GM18502 (cell line): ENCODE data around the gene SEMA5A.

Experiments used
- ATAC-seq: cut with Tn5 transposase; IDR thresholded peaks from one replicate; pipeline ENCODE4 v1.9.1; 2021; ENCODE audit warnings: mild to moderate bottlenecking; ENCODE audit not compliant: unreplicated experiment, poor library complexity

The SEMA5A gene, protein sequence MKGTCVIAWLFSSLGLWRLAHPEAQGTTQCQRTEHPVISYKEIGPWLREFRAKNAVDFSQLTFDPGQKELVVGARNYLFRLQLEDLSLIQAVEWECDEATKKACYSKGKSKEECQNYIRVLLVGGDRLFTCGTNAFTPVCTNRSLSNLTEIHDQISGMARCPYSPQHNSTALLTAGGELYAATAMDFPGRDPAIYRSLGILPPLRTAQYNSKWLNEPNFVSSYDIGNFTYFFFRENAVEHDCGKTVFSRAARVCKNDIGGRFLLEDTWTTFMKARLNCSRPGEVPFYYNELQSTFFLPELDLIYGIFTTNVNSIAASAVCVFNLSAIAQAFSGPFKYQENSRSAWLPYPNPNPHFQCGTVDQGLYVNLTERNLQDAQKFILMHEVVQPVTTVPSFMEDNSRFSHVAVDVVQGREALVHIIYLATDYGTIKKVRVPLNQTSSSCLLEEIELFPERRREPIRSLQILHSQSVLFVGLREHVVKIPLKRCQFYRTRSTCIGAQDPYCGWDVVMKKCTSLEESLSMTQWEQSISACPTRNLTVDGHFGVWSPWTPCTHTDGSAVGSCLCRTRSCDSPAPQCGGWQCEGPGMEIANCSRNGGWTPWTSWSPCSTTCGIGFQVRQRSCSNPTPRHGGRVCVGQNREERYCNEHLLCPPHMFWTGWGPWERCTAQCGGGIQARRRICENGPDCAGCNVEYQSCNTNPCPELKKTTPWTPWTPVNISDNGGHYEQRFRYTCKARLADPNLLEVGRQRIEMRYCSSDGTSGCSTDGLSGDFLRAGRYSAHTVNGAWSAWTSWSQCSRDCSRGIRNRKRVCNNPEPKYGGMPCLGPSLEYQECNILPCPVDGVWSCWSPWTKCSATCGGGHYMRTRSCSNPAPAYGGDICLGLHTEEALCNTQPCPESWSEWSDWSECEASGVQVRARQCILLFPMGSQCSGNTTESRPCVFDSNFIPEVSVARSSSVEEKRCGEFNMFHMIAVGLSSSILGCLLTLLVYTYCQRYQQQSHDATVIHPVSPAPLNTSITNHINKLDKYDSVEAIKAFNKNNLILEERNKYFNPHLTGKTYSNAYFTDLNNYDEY

DNA sequence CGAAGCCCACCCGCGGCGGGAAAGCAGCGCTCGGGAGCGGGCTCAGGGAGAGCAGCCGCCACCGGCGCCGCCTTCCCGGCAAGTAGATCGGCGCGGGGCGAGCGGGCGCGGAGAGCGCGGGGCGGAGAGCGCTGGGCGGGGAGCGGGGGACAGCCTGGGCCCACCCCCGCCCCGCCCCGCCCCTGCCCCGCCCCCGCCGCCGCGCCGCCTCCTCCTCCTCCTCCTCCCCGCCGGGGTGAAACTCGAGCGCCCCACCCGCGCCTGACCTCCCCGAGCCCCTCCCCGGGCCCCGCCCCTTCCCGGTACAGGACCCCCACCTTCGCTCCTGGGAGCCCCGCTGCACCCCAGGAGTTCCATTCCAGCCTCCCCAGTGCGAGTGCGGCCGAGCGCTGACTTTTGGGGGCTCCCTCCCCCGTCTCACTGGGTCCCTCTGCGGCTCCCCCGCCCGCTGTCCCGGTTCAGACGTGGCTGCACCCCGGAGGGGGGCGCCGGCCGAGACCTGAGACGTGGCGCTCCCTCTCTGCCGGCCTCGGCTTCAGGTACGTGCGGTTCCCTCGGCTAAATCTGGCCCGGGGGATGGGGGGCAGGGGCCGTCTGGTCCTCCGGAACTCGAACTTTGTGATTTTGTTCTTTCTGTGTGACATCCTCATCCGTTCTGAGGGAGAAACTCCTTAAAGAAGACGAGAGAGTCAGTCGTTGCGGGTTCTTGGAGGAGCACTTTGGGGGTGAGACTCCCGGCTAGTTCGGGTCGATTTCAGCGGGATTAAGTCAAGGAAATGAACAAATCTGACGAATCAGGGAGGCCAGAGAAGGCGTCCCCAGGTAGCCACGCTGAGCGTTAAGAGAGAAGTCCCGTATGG is at the start of gene SEMA5A:
Gene SEMA5A, minus strand, starts transcription at position 84 of the 860 bp plus-strand sequence. CDS start 166,129 bp downstream, outside the sequence.
- ATAC-seq = peak; percentile 46

- ATAC-seq = no peak
These were observed 49.0 kb upstream of the SEMA5A start for GRCh38 chr5:9594913-9595312.

- no peak for ATAC-seq
These were observed 43.4 kb upstream of the SEMA5A start for GRCh38 chr5:9589049-9589835.

- no peak for ATAC-seq
These were observed 42.4 kb upstream of the SEMA5A start for GRCh38 chr5:9588254-9588653.

DNA sequence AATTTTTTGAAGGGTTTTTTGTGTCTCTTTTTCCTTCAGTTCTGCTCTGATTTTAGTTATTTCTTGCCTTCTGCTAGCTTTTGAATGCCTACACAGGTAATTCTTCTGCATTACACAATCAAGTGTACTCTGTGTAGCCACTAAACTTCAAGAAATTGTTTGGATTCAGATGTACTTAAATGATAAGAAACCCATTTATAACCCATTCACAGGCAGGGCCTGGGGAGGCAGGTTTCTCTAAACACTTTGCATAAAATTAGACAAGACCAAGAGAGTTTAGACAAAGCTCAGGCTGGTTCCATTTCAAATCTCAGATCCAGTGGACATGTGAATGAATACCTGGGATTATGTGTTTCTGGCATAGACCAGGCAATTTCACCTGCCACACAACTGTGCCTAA is 41.3 kb upstream of the SEMA5A start:
- ATAC-seq = no peak

- ATAC-seq = no peak
These were observed 36.5 kb upstream of the SEMA5A start for GRCh38 chr5:9582406-9582805.

DNA sequence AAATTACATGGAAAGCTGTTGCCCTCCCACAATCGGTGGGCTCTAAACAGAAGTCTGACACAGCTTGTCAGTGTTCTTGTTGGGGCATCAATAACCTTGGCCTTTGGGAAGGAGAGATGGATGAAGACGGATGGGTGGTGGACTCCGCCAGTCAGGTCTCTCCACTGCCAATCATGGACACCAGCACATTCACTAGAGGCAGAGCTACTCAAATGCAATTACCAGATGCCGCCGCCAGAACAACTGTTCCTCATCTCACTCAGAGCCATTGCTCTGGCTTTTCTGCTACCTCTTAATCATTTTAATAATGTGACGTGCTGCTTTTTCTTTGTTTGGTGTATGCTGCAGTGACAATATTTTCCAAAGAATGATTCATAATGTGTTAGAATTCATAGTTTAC is 27.9 kb upstream of the SEMA5A start:
- ATAC-seq = no peak

DNA sequence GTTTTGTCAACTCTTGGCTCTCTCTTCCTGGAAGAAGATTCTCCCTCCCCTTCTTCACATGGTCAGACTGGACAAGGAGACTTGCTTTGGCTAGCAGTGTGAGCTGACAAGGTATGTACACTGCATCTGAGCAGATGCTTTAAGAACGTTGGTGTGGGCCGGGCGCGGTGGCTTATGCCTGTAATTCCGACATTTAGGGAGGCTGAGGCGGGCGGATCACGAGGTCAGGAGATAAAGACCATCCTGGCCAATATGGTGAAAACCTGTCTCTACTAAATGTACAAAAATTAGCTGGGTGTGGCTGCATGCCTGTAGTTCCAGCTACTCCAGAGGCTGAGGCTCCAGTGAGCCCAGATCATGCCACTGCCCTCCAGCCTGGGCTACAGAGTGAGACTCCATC is 26.4 kb upstream of the SEMA5A start:
- no peak for ATAC-seq

GRCh38 chr5:9570876-9571275 is 25.0 kb upstream of the SEMA5A start:
- no peak for ATAC-seq

GRCh38 chr5:9567039-9567438 is 21.2 kb upstream of the SEMA5A start:
- ATAC-seq = no peak

- ATAC-seq = no peak
These were observed 18.9 kb upstream of the SEMA5A start for GRCh38 chr5:9564752-9565151.

- ATAC-seq = no peak
These were observed 16.3 kb upstream of the SEMA5A start for GRCh38 chr5:9562141-9562540.

GRCh38 chr5:9559965-9560364 is 14.1 kb upstream of the SEMA5A start:
- ATAC-seq = no peak

GRCh38 chr5:9558319-9558965 is 12.6 kb upstream of the SEMA5A start:
- ATAC-seq = no peak

GRCh38 chr5:9557696-9558095 is 11.8 kb upstream of the SEMA5A start:
- no peak for ATAC-seq

DNA sequence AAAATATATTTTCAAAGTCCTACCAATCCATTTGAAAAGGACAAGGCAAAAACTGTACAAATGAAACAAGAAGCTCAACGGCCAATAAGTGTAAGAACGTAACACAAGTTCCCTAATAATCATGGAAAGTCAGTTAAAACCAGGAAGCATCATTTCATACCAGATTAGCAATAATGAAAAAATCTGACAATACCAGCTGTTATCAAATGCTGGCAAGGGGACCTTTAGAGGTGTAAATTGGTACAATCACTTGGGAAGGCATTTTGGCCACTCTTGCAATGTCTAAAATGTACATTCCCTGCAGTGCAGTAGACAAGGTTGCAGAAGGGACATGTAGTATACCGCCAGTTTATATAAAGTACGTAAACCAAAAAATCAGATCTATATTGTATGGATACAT is 10.1 kb upstream of the SEMA5A start:
- ATAC-seq = no peak

DNA sequence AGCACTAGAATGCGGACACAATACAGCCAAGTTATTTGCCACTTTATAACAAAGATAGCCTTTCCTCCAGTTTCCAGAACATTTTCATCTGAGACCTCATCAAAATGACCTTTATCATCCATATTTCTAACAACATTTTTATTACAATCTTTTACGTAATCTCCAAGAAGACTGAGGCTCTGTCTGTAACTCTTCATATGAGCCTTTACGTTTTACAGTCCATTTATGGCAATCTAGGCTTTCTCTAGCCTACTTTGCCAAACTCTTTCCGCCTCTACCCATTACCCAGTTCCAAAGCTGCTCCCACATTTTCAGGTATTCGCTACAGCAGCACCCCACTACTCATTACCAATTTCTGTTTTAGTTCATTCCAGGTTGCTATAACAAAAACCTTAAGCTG is 8.2 kb upstream of the SEMA5A start:
- ATAC-seq = no peak

DNA sequence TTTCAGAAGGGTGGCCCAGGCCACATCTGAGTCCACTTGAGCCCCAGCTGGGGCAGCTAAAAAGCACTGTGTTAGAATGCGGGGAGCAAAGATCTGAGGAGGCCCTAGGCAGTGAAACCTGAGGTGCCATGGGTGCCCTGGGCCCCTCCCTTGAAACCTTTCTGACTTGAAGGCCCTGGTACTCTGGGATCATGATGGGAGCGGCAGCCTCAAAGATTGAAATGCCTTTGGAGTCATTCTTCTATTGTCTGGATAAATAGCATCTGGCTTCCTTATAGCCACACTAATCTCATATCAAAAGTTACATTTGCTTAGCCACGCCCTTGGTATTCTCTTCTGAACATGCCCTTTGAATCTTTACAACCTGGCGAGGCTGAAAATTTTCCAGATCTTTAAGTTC is 7.7 kb upstream of the SEMA5A start:
- no peak for ATAC-seq
